GM12878 (cell line): ENCODE measurements around the gene PPOX. TPM values are rescaled to one million over a fixed set of nuclear protein-coding genes. Genes with fewer than 3 reads are reported as not detected.

Source experiments
- CHD2 ChIP-seq: IDR thresholded peaks from 2 replicates; pipeline ENCODE4 v1.6.1; 2011; ENCODE audit warnings: low read depth, low read length, improper control_type of control experiment, borderline replicate concordance
- CTCF ChIP-seq, 3 experiments: IDR thresholded peaks in 2 of 3; conservative IDR thresholded peaks in 1 of 3; 2 replicates each; pipeline ENCODE4 v1.5.1; 2011; ENCODE audit warnings: low read depth in 3 of 3, low read length in 3 of 3, mild to moderate bottlenecking in 3 of 3, control low read depth in 2 of 3, moderate library complexity in 2 of 3, inconsistent platforms in 1 of 3, mixed read lengths in 1 of 3; ENCODE audit not compliant: control insufficient read depth in 2 of 3, insufficient read depth in 1 of 3; ENCODE audit errors: extremely low read depth in 1 of 3
- EZH2 ChIP-seq: IDR thresholded peaks from 2 replicates; pipeline ENCODE4 v1.6.1; 2012; ENCODE audit warnings: low read depth, mild to moderate bottlenecking, control low read depth, inconsistent platforms, low read length, borderline replicate concordance; ENCODE audit not compliant: control insufficient read depth
- GATAD2B ChIP-seq: fragments of 450-650 bp; conservative IDR thresholded peaks from 2 replicates; pipeline ENCODE4 v1.6.1; 2017; ENCODE audit warnings: low read depth, mild to moderate bottlenecking, moderate library complexity
- MEF2B ChIP-seq: fragments of 450-650 bp; IDR thresholded peaks from 2 replicates; pipeline ENCODE4 v1.6.1; 2018; ENCODE audit warnings: mild to moderate bottlenecking, moderate library complexity; ENCODE audit not compliant: partially characterized antibody, poor library complexity, severe bottlenecking
- MXI1 ChIP-seq: fragments of 150-350 bp; IDR thresholded peaks from 2 replicates; pipeline ENCODE4 v1.6.1; 2011; ENCODE audit warnings: low read depth, mild to moderate bottlenecking, inconsistent platforms, low read length, improper control_type of control experiment
- NFIC ChIP-seq: IDR thresholded peaks from 2 replicates; pipeline ENCODE4 v1.6.1; 2012; ENCODE audit warnings: low read depth, mild to moderate bottlenecking, inconsistent platforms, low read length, moderate library complexity
- NFXL1 ChIP-seq: fragments of 450-650 bp; IDR thresholded peaks from 2 replicates; pipeline ENCODE4 v1.6.1; 2017; ENCODE audit warnings: antibody characterized with exemption, mild to moderate bottlenecking, borderline replicate concordance
- NFYA ChIP-seq: IDR thresholded peaks from 2 replicates; pipeline ENCODE4 v1.6.1; 2011; ENCODE audit warnings: low read depth, mild to moderate bottlenecking, low read length, improper control_type of control experiment, borderline replicate concordance
- NKRF ChIP-seq: fragments of 450-650 bp; conservative IDR thresholded peaks from 2 replicates; pipeline ENCODE4 v1.6.1; 2017; ENCODE audit warnings: mild to moderate bottlenecking, moderate library complexity
- NR2C1 ChIP-seq: fragments of 450-650 bp; IDR thresholded peaks from 2 replicates; pipeline ENCODE4 v1.6.1; 2017; ENCODE audit warnings: antibody characterized with exemption, mild to moderate bottlenecking, moderate library complexity
- PAX5 ChIP-seq: IDR thresholded peaks from 2 replicates; pipeline ENCODE4 v1.6.1; 2011; ENCODE audit warnings: low read depth, low read length, borderline replicate concordance
- POLR2AphosphoS5 ChIP-seq: IDR thresholded peaks from 2 replicates; pipeline ENCODE4 v1.6.1; 2011; ENCODE audit warnings: mild to moderate bottlenecking, low read length, inconsistent platforms
- POU2F2 ChIP-seq: IDR thresholded peaks from 3 replicates; pipeline ENCODE4 v1.6.1; 2011; ENCODE audit warnings: low read depth, mild to moderate bottlenecking, low read length, borderline replicate concordance
- SIX5 ChIP-seq: IDR thresholded peaks from 2 replicates; pipeline ENCODE4 v1.6.1; 2011; ENCODE audit warnings: mild to moderate bottlenecking, low read depth, low read length, moderate library complexity; ENCODE audit not compliant: severe bottlenecking
- SMAD1 ChIP-seq: fragments of 450-650 bp; IDR thresholded peaks from 2 replicates; pipeline ENCODE4 v1.6.1; 2018; ENCODE audit warnings: mild to moderate bottlenecking, low read depth; ENCODE audit not compliant: partially characterized antibody
- SP1 ChIP-seq: IDR thresholded peaks from one replicate; pipeline ENCODE4 v1.6.1; 2011; ENCODE audit warnings: low read depth, low read length
- ZBTB11 ChIP-seq: fragments of 450-650 bp; formaldehyde crosslinking; IDR thresholded peaks from 2 replicates; pipeline ENCODE4 v1.5.0; 2022; ENCODE audit warnings: mild to moderate bottlenecking, missing genetic modification characterization
- ZNF207 ChIP-seq: fragments of 450-650 bp; IDR thresholded peaks from 2 replicates; pipeline ENCODE4 v1.6.1; 2014; ENCODE audit warnings: antibody characterized with exemption, mild to moderate bottlenecking, borderline replicate concordance
- ZNF384 ChIP-seq: IDR thresholded peaks from 2 replicates; pipeline ENCODE4 v1.6.1; 2012; ENCODE audit warnings: low read depth, mild to moderate bottlenecking, low read length, improper control_type of control experiment, borderline replicate concordance
- polyA plus RNA-seq, 11 experiments: library from polyadenylated mRNA; depleted of rRNA in 4 of 11; unstranded in 6 of 11; stranded (reverse) in 5 of 11; fragments of >200 nt; fragmentation: Nextera tagmentation in 4 of 11; fragmentation: Illumina TruSeq in 1 of 11; extraction: Ambion mirVana in 4 of 11; extraction: Trizol in 1 of 11; gene quantifications; 1 replicate in 1 of 11; 2 replicates in 10 of 11; pipeline versions ENCODE4 v1.2.1 to v1.2.3, GENCODE V29; 2011 to 2016; ENCODE audit warnings: inconsistent platforms in 2 of 11, missing spikeins in 2 of 11, low read depth in 1 of 11
- total RNA-seq, 4 experiments: library from RNA; depleted of rRNA in 3 of 4; stranded (reverse); fragments of >200 nt in 3 of 4; fragmentation: Illumina TruSeq in 1 of 4; extraction: Trizol in 1 of 4; gene quantifications; 2 replicates each; pipeline versions ENCODE4 v1.2.1 to v1.2.3, GENCODE V29; 2013 to 2021

Gene PPOX
- total and polyA plus RNA-seq, 10 of the 15 experiments (the other 5 are each of a cell fraction or from before 2014, with no cell fraction given), result 8.9 to 31.5 (median 20.3) TPM

- TF ChIP-seq NKRF (no peak), POU2F2 (no peak), NR2C1 (no peak), EZH2 (no peak), ZNF384 (no peak), NFXL1 (no peak), CTCF (IDR thresholded peaks at IDR 0.05 in 2 of 3, conservative IDR thresholded peaks at IDR 0.05 in 1 of 3; ENCODE audit: control insufficient read depth in 2 of 3, extremely low read depth in 1 of 3, insufficient read depth in 1 of 3, low read depth in 3 of 3, low read length in 3 of 3) (no peak), ZNF207 (no peak), POLR2AphosphoS5 (no peak), MEF2B (no peak), SMAD1 (no peak), NFYA (no peak), SIX5 (no peak), CHD2 (no peak), PAX5 (no peak), NFIC (peak; percentile 67; the same call in 1 of the 2 replicates), SP1 (no peak), GATAD2B (peak; percentile 49; the same call in 1 of the 2 replicates), MXI1 (0 out of 2 replicates have a peak, but pooled peaks have one; percentile 40), ZBTB11 (CRISPR knock-in tag) (no peak)
Measured at GRCh38 chr1:161185732-161186311, 19.6 kb downstream of the PPOX start (continued).
